SH-SY5Y (cell line): ENCODE data around the gene EXOC3.

Source experiments
- GATA2 ChIP-seq: IDR thresholded peaks from 2 replicates; pipeline ENCODE4 v1.6.1; 2011; ENCODE audit warnings: mild to moderate bottlenecking, low read depth, low read length
- GATA3 ChIP-seq: IDR thresholded peaks from 2 replicates; pipeline ENCODE4 v1.6.1; 2011; ENCODE audit warnings: low read depth, mild to moderate bottlenecking, low read length, moderate library complexity

GRCh38 chr5:422323-423232, 20.4 kb upstream of the EXOC3 start:
- TF ChIP-seq GATA2: no peak
- TF ChIP-seq GATA3: no peak
